Measurements from ENCODE around the gene CD93. TPM values are rescaled to one million over a fixed set of nuclear protein-coding genes. Genes with fewer than 3 reads are reported as not detected.

CD93 gene
- total RNA-seq, 1 donor from 2014 or later, result 0.02 TPM

GRCh38 chr20:23103284-23104018, 17.3 kb upstream of the CD93 start:
- Mint-ChIP-seq H3K4me1 (ENCODE audit: low read depth, unreplicated experiment) (peaks cover 7% of the 10 kb centered on the region), H3K27me3 (ENCODE audit: low read depth, unreplicated experiment) (peaks cover 21% of the 10 kb centered on the region), H3K36me3 (ENCODE audit: low read depth, unreplicated experiment) (no peaks in the 10 kb centered on the region), H3K27ac (ENCODE audit: unreplicated experiment) (no peak overlapping the region), H3K9me3 (ENCODE audit: unreplicated experiment) (no peaks in the 10 kb centered on the region), H3K4me3 (ENCODE audit: unreplicated experiment) (no peak overlapping the region)
- Histone ChIP-seq H3K27ac (ENCODE audit: low read depth, low read length) (no peak overlapping the region), H3K36me3 (ENCODE audit: insufficient read depth, low read length) (no peaks in the 10 kb centered on the region), H4K20me1 (ENCODE audit: insufficient read depth, low read length) (no peaks in the 10 kb centered on the region), H3K9me3 (ENCODE audit: insufficient read depth, low read depth, low read length) (no peaks in the 10 kb centered on the region), H3K4me1 (ENCODE audit: insufficient read depth, low read length) (no peaks in the 10 kb centered on the region), H3K4me2 (ENCODE audit: low read length) (no peak overlapping the region), H3K27me3 (ENCODE audit: insufficient read depth, low read length) (no peaks in the 10 kb centered on the region), H3K4me3 (ENCODE audit: insufficient read depth, low read depth, low read length) (no peak overlapping the region), H2AFZ (ENCODE audit: low read depth, low read length) (no peak overlapping the region), H3K9ac (ENCODE audit: low read length) (no peak overlapping the region), H3K79me2 (ENCODE audit: insufficient read depth, low read length) (no peaks in the 10 kb centered on the region)
- no peak for TF ChIP-seq EZH2 (IDR thresholded peaks at IDR 0.05; ENCODE audit: insufficient read depth, low read length)
- no peak for TF ChIP-seq CTCF (IDR thresholded peaks at IDR 0.05; ENCODE audit: insufficient read depth, low read depth, low read length)
- no peak for DNase-seq (ENCODE audit: low read depth)
- FAIRE-seq, result no peak

- no peak for TF ChIP-seq EZH2 (IDR thresholded peaks at IDR 0.05; ENCODE audit: insufficient read depth, low read length)
- no peak for TF ChIP-seq CTCF (IDR thresholded peaks at IDR 0.05; ENCODE audit: insufficient read depth, low read depth, low read length)
- no peak for DNase-seq (ENCODE audit: low read depth)
These were observed 15.7 kb upstream of the CD93 start for GRCh38 chr20:23101696-23102406.

GRCh38 chr20:23100720-23101107, 14.6 kb upstream of the CD93 start:
- DNase-seq (ENCODE audit: low read depth), result no peak
- TF ChIP-seq EZH2 (IDR thresholded peaks at IDR 0.05; ENCODE audit: insufficient read depth, low read length), result no peak
- TF ChIP-seq CTCF (IDR thresholded peaks at IDR 0.05; ENCODE audit: insufficient read depth, low read depth, low read length), result no peak
- no peak overlapping the region for H3K9ac ChIP-seq (ENCODE audit: low read length)
- H2AFZ ChIP-seq (ENCODE audit: low read depth, low read length), result no peak overlapping the region
- no peaks in the 10 kb centered on the region for H4K20me1 ChIP-seq (ENCODE audit: insufficient read depth, low read length)
- Mint-ChIP-seq H3K27me3 (ENCODE audit: low read depth, unreplicated experiment) (peaks cover 33% of the 10 kb centered on the region), H3K36me3 (ENCODE audit: low read depth, unreplicated experiment) (no peaks in the 10 kb centered on the region), H3K27ac (ENCODE audit: unreplicated experiment) (no peak overlapping the region), H3K9me3 (ENCODE audit: unreplicated experiment) (peaks cover 2% of the 10 kb centered on the region), H3K4me1 (ENCODE audit: low read depth, unreplicated experiment) (no peaks in the 10 kb centered on the region), H3K4me3 (ENCODE audit: unreplicated experiment) (no peak overlapping the region)
- H3K36me3 ChIP-seq (ENCODE audit: insufficient read depth, low read length), result no peaks in the 10 kb centered on the region
- H3K27me3 ChIP-seq (ENCODE audit: insufficient read depth, low read length), result peaks cover 4% of the 10 kb centered on the region
- H3K4me1 ChIP-seq (ENCODE audit: insufficient read depth, low read length), result no peaks in the 10 kb centered on the region
- H3K79me2 ChIP-seq (ENCODE audit: insufficient read depth, low read length), result no peaks in the 10 kb centered on the region
- no peaks in the 10 kb centered on the region for H3K9me3 ChIP-seq (ENCODE audit: insufficient read depth, low read depth, low read length)
- no peak overlapping the region for H3K27ac ChIP-seq (ENCODE audit: low read depth, low read length)
- no peak overlapping the region for H3K4me2 ChIP-seq (ENCODE audit: low read length)
- no peak for FAIRE-seq
- no peak overlapping the region for H3K4me3 ChIP-seq (ENCODE audit: insufficient read depth, low read depth, low read length)

More at GRCh38 chr20:23101696-23102406, 15.7 kb upstream of the CD93 start:
- no peak for FAIRE-seq
- Mint-ChIP-seq H3K36me3 (ENCODE audit: low read depth, unreplicated experiment) (no peaks in the 10 kb centered on the region), H3K27me3 (ENCODE audit: low read depth, unreplicated experiment) (peaks cover 30% of the 10 kb centered on the region), H3K4me1 (ENCODE audit: low read depth, unreplicated experiment) (peaks cover 6% of the 10 kb centered on the region), H3K4me3 (ENCODE audit: unreplicated experiment) (no peak overlapping the region), H3K27ac (ENCODE audit: unreplicated experiment) (no peak overlapping the region), H3K9me3 (ENCODE audit: unreplicated experiment) (peaks cover 2% of the 10 kb centered on the region)
- Histone ChIP-seq H3K9me3 (ENCODE audit: insufficient read depth, low read depth, low read length) (no peaks in the 10 kb centered on the region), H3K27me3 (ENCODE audit: insufficient read depth, low read length) (no peaks in the 10 kb centered on the region), H4K20me1 (ENCODE audit: insufficient read depth, low read length) (no peaks in the 10 kb centered on the region), H2AFZ (ENCODE audit: low read depth, low read length) (no peak overlapping the region), H3K79me2 (ENCODE audit: insufficient read depth, low read length) (no peaks in the 10 kb centered on the region), H3K4me1 (ENCODE audit: insufficient read depth, low read length) (no peaks in the 10 kb centered on the region), H3K4me2 (ENCODE audit: low read length) (no peak overlapping the region), H3K36me3 (ENCODE audit: insufficient read depth, low read length) (no peaks in the 10 kb centered on the region), H3K4me3 (ENCODE audit: insufficient read depth, low read depth, low read length) (no peak overlapping the region), H3K9ac (ENCODE audit: low read length) (no peak overlapping the region), H3K27ac (ENCODE audit: low read depth, low read length) (no peak overlapping the region)

Measured in astrocyte (in vitro differentiated cells and primary cell).